Thyroid gland (tissue), 4 donors: ENCODE measurements around the gene PPP2R2C.

Source experiments
- CTCF ChIP-seq, 6 experiments: fragments of 200-600 bp in 3 of 6; fragments of 450-650 bp in 3 of 6; sonication (generic) in 3 of 6; IDR thresholded peaks; one replicate each; pipeline ENCODE4 v1.5.1; 2016 to 2019; ENCODE audit warnings: antibody characterized with exemption in 6 of 6, mild to moderate bottlenecking in 2 of 6, inconsistent platforms in 1 of 6, moderate library complexity in 1 of 6
- POLR2A ChIP-seq, 2 donors: fragments of 450-650 bp; IDR thresholded peaks; one replicate each; pipeline ENCODE4 v1.6.1; 2017; ENCODE audit warnings: antibody characterized with exemption in 2 of 2, mild to moderate bottlenecking in 2 of 2, moderate library complexity in 1 of 2

- no peak for TF ChIP-seq POLR2A (IDR thresholded peaks at IDR 0.05)
- TF ChIP-seq CTCF (IDR thresholded peaks at IDR 0.05) = no peak
Measured at GRCh38 chr4:6402566-6403399, 69.6 kb downstream of the PPP2R2C start.
